KG1 (cell line): Measurements from ENCODE around the gene VCAN.

Experiments
- DNase-seq: peaks from one replicate; lab custom pipeline; 2025; lab: John Stamatoyannopoulos, UW

The VCAN gene

DNA sequence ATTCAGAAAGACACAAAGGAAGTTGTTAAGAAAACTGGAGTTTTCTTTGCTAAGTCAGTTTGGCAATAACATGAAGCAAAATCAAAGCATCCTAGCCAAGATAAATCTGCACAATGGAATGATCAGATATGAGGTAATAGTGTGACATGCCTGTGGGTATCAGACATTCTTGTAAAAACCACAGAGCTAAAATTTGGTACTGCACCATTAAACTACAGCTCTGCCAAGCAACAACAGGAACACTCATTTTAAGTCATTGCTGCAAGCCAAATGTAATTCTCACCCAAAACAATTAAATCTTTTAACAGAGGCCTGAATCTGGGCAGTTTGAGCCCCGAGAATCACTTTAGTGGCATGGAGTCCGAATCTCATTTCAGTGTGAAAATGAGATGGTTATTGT, 96.6 kb downstream of the VCAN start:
- DNase-seq, result no peak

- no peak for DNase-seq
Observed at GRCh38 chr5:83570916-83571315, 99.4 kb downstream of the VCAN start.

- DNase-seq, result no peak
Observed at GRCh38 chr5:83572271-83572670, 100.7 kb downstream of the VCAN start.

- DNase-seq, result no peak
Observed at GRCh38 chr5:83576341-83576740, 104.8 kb downstream of the VCAN start.

GRCh38 chr5:83577036-83577636, 105.6 kb downstream of the VCAN start:
- no peak for DNase-seq

DNA sequence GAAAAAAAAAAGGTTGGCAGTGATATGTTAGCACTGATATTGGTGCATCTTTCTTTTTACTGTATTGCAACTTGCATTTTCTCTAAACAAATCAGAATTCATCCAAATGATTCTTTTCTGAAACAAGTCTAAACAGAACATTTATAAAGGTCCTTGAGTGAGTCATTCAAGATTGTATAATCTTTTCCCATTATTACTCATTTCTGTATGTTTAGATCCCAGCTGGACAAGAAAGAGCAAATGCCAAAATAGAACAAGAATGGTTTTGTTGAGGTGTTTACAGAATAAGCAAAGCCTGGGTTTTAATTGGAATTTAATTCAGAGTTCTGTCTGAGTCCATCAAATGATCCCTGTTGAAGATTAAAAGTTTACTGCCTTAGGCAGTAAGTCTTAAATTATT, 112.3 kb downstream of the VCAN start:
- DNase-seq, result no peak

DNA sequence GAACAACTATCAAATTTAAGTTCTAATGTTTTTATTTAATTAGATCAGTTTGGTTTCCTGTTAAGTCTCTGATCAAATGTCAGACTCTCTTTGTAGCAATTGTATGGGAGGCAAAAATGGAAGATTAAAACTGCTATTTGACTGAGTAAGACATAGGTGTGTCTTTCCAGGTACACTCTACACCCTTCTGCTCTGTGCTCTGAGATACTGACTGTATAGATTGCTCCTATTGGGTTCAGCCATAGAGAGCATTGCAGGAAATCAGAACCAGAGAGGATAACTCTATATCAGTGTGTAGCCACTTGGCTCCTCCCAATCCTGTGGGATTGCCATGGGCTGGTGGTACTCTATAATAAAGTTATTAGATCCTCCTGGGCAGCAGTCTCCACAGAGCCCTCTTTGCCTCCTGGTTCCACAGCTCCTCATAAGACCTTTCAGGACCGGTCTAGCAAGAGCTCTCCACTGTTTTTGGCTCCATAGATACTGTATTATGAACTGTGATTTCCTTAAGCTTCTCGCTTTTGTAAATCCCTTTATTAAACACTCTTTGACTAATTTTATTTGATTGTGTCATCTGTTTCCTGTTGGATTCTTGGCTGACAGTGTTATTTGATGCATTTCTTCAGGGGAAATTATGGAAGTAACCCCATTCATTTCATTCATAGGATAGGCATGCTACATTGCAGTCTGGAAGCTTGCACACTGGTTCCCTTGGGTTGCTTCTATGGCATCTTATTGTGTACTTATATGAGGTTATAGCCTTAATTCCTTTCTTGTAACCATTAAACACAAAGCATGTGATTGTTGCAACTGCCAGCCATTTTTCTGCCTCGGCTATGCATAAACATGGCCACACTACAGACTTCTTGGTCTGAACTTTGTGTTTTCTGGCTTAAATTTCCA, 115.6 kb downstream of the VCAN start:
- DNase-seq, result no peak

- no peak for DNase-seq
Observed at GRCh38 chr5:83589786-83590185, 118.2 kb downstream of the VCAN start.

GRCh38 chr5:83590966-83591365, 119.4 kb downstream of the VCAN start:
- DNase-seq, result no peak

- no peak for DNase-seq
Observed at GRCh38 chr5:83595217-83595616, 123.7 kb downstream of the VCAN start.

GRCh38 chr5:83608122-83608521, 136.6 kb downstream of the VCAN start:
- DNase-seq, result peak; percentile 28

DNA sequence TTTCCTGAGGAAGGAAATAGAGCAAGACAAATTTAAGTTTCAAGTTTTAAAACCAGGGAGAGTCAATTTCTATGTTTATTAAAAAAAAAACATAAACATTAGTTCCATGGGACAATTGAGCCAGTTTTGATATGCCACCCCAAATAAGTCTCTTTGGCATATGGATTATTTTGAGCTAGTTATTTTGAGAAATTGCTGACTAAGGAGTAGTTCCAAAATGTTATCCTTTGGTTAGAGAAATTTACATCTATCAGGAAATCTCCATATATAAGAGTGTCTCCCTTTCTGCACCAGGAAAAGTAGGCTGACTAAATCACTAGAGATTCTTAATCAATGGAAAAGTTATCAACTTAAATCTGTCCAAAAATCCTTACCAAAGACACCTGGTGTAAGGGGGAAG, 143.3 kb downstream of the VCAN start:
- DNase-seq, result no peak

DNA sequence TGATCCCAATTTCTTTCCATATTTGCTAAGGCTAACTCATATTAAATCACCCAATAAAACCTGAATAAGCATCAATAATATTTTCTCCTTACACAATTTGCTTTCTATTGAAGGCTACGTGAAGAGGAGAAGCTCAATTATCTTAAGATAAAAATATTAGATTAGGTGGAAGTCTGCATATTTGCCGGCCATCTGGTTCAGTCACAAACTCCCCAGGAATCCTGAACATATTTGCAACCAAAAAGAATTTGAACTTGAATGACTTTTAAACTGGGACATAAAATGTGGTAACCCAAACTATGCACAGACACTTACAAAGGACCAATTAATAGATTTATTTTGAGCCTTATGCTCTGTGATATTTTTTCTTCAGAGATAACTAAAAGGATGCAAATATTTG, 156.8 kb downstream of the VCAN start:
- no peak for DNase-seq
